Measurements from ENCODE around the gene KLHL29. TPM values are rescaled to one million over a fixed set of nuclear protein-coding genes. Genes with fewer than 3 reads are reported as not detected.

The KLHL29 gene
- total RNA-seq, 1 donor from 2014 or later, result 12.9 TPM

- H3K36me3 ChIP-seq, result no peaks in the 10 kb centered on the region
- H3K4me1 ChIP-seq, result peaks cover 31% of the 10 kb centered on the region
- TF ChIP-seq, protein P1, sequence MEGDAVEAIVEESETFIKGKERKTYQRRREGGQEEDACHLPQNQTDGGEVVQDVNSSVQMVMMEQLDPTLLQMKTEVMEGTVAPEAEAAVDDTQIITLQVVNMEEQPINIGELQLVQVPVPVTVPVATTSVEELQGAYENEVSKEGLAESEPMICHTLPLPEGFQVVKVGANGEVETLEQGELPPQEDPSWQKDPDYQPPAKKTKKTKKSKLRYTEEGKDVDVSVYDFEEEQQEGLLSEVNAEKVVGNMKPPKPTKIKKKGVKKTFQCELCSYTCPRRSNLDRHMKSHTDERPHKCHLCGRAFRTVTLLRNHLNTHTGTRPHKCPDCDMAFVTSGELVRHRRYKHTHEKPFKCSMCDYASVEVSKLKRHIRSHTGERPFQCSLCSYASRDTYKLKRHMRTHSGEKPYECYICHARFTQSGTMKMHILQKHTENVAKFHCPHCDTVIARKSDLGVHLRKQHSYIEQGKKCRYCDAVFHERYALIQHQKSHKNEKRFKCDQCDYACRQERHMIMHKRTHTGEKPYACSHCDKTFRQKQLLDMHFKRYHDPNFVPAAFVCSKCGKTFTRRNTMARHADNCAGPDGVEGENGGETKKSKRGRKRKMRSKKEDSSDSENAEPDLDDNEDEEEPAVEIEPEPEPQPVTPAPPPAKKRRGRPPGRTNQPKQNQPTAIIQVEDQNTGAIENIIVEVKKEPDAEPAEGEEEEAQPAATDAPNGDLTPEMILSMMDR (IDR thresholded peaks at IDR 0.05), result no peak
- H3K27ac ChIP-seq, result no peak overlapping the region
- ATAC-seq (no peak), DNase-seq (no peak)
- H3K4me3 ChIP-seq, result no peak overlapping the region
- H3K27me3 ChIP-seq (ENCODE audit: low read depth), result no peaks in the 10 kb centered on the region
- no peaks in the 10 kb centered on the region for H3K9me3 ChIP-seq
- intact Hi-C loops (cut with DNase I), result no loop called here
Measured at GRCh38 chr2:23567161-23567756, 182.3 kb downstream of the KLHL29 start.

GRCh38 chr2:23568211-23568610 is 183.2 kb downstream of the KLHL29 start:
- no peaks in the 10 kb centered on the region for H3K9me3 ChIP-seq
- intact Hi-C loops (cut with DNase I), result no loop called here
- no peaks in the 10 kb centered on the region for H3K27me3 ChIP-seq (ENCODE audit: low read depth)
- DNase-seq (no peak), ATAC-seq (no peak)
- no peak overlapping the region for H3K27ac ChIP-seq
- H3K4me1 ChIP-seq, result peaks cover 31% of the 10 kb centered on the region
- H3K4me3 ChIP-seq, result no peak overlapping the region
- H3K36me3 ChIP-seq, result no peaks in the 10 kb centered on the region
- TF ChIP-seq, protein P1 (IDR thresholded peaks at IDR 0.05), result no peak

- no peaks in the 10 kb centered on the region for H3K36me3 ChIP-seq
- intact Hi-C loops (cut with DNase I), result no loop called here
- H3K9me3 ChIP-seq, result no peaks in the 10 kb centered on the region
- H3K4me1 ChIP-seq, result peaks cover 31% of the 10 kb centered on the region
- DNase-seq, result no peak
- H3K4me3 ChIP-seq, result no peak overlapping the region
- H3K27me3 ChIP-seq (ENCODE audit: low read depth), result no peaks in the 10 kb centered on the region
- TF ChIP-seq, protein P1 (IDR thresholded peaks at IDR 0.05), result no peak
- H3K27ac ChIP-seq, result no peak overlapping the region
- ATAC-seq, result peak; percentile 37 to 63
Measured at GRCh38 chr2:23568626-23569190, 183.7 kb downstream of the KLHL29 start.

GRCh38 chr2:23569761-23570365 is 184.9 kb downstream of the KLHL29 start:
- Histone ChIP-seq H3K36me3 (no peaks in the 10 kb centered on the region), H3K27me3 (ENCODE audit: low read depth) (no peaks in the 10 kb centered on the region), H3K9me3 (no peaks in the 10 kb centered on the region), H3K27ac (no peak overlapping the region), H3K4me3 (no peak overlapping the region), H3K4me1 (peaks cover 22% of the 10 kb centered on the region)
- intact Hi-C loops (cut with DNase I), result no loop called here
- ATAC-seq, result no peak
- DNase-seq, result no peak
- TF ChIP-seq, protein P1 (IDR thresholded peaks at IDR 0.05), result no peak

DNA sequence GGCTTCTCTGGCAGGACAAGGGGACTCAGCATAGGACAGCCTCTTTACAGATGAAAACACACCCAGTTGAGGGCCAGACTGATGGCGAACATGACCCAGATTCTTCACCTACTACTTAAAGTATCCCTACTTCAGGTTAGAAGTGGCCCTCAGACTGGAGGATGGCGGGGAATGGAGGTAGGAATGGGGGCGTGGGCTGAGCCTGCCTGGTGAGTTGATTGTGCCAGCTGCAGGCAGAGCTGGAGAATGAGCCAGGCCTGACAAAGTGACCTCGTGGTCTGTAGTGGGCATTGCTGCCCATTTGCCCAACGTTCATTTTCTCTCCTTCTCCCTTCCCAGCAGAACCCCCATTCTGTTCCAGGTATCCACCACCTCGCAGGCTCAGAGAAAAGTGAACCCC is 186.1 kb downstream of the KLHL29 start:
- Histone ChIP-seq H3K27me3 (ENCODE audit: low read depth) (no peaks in the 10 kb centered on the region), H3K4me1 (peaks cover 21% of the 10 kb centered on the region), H3K9me3 (no peaks in the 10 kb centered on the region), H3K27ac (no peak overlapping the region), H3K36me3 (no peaks in the 10 kb centered on the region), H3K4me3 (no peak overlapping the region)
- intact Hi-C loops (cut with DNase I), result no loop called here
- DNase-seq (peak; percentile 73), ATAC-seq (peak; percentile 85 to 87)
- TF ChIP-seq, protein P1 (IDR thresholded peaks at IDR 0.05), result no peak
